Activated naive CD4-positive, alpha-beta T cell treated with anti-CD3 and anti-CD28 coated beads for 36 hours (primary cell): Measurements from ENCODE around the gene CDK5R1. TPM values are rescaled to one million over a fixed set of nuclear protein-coding genes. Genes with fewer than 3 reads are reported as not detected.
"Not testable (repeated sequence)": the region's sequence is repeated elsewhere in the genome, so short reads cannot be mapped to it uniquely, and the experiment has no call there.

Source experiments
- CTCF ChIA-PET: fragments of 350-600 bp; sonication (Branson Sonifier 250); formaldehyde crosslinking; loops from one replicate; lab custom pipeline; 2021; ENCODE audit warnings: antibody characterized with exemption; lab: Charles Lee
- DNase-seq: peaks from one replicate; pipeline ENCODE4 v3.0.0-alpha.2; 2020
- H3K27ac Mint-ChIP-seq: one replicate; pipeline ENCODE4 v1.8.0; 2021; ENCODE audit warnings: mild to moderate bottlenecking, mixed read lengths
- H3K27me3 Mint-ChIP-seq: one replicate; pipeline ENCODE4 v1.8.0; 2021; ENCODE audit warnings: low read depth, mixed read lengths
- H3K36me3 Mint-ChIP-seq: one replicate; pipeline ENCODE4 v1.8.0; 2021; ENCODE audit warnings: low read depth, mixed read lengths
- H3K4me1 Mint-ChIP-seq: one replicate; pipeline ENCODE4 v1.8.0; 2021; ENCODE audit warnings: low read depth, mixed read lengths
- H3K4me3 Mint-ChIP-seq: one replicate; pipeline ENCODE4 v1.8.0; 2021; ENCODE audit warnings: mild to moderate bottlenecking, moderate library complexity, mixed read lengths
- H3K9me3 Mint-ChIP-seq: one replicate; pipeline ENCODE4 v1.8.0; 2021; ENCODE audit warnings: mixed read lengths
- intact Hi-C: fragments of 100-400 bp; cut with micrococcal nuclease; formaldehyde crosslinking; loops from one replicate; pipeline ENCODE4 v1.15.1; 2023
- total RNA-seq, 2 experiments: library from RNA; stranded (reverse); gene quantifications; one replicate each; pipeline ENCODE4 v1.2.3, GENCODE V29; 2021

The CDK5R1 gene
- total RNA-seq, 2 experiments from 2014 or later: 50.6 to 52.1 TPM

GRCh38 chr17:32520737-32521404, 34.1 kb downstream of the CDK5R1 start:
- Mint-ChIP-seq H3K27ac (peak overlapping the region; percentile 92), H3K27me3 (no peaks in the 10 kb centered on the region), H3K4me1 (peaks cover 84% of the 10 kb centered on the region), H3K9me3 (no peaks in the 10 kb centered on the region), H3K4me3 (peak overlapping the region; percentile 71), H3K36me3 (peaks cover 3% of the 10 kb centered on the region)
- CTCF ChIA-PET: interaction anchor here (4.4 kb wide), 1 partner anchor 32 kb away, joined by 22 read pairs; the partner anchor contains the start of gene CDK5R1
- DNase-seq: no peak
- intact Hi-C loops: loop anchor here (5.0 kb wide), 1 partner anchor 1199 kb away; the partner anchor contains the start of gene EVI2A

- no peaks in the 10 kb centered on the region for H3K27me3 Mint-ChIP-seq
- peak overlapping the region; percentile 99 for H3K27ac Mint-ChIP-seq
- H3K36me3 Mint-ChIP-seq: peaks cover 3% of the 10 kb centered on the region
- peak overlapping the region; percentile 11 for H3K4me3 Mint-ChIP-seq
- CTCF ChIA-PET: interaction anchor here (0.9 to 1.5 kb wide), 7 partner anchors 16 to 136 kb away, joined by 3 to 4 read pairs (median 3); no protein-coding TSS in a partner anchor
- DNase-seq: peak; percentile 85
- H3K4me1 Mint-ChIP-seq: peaks cover 68% of the 10 kb centered on the region
- no peaks in the 10 kb centered on the region for H3K9me3 Mint-ChIP-seq
- intact Hi-C loops: loop anchor here (1.0 to 5.0 kb wide), 5 partner anchors 8 to 1201 kb away; partner anchors contain the start of genes EVI2A and PSMD11
Measured at GRCh38 chr17:32523017-32523680, 36.4 kb downstream of the CDK5R1 start.

- Mint-ChIP-seq H3K27ac (peak overlapping the region; percentile 99), H3K4me3 (peak overlapping the region; percentile 42), H3K9me3 (no peaks in the 10 kb centered on the region), H3K4me1 (peaks cover 68% of the 10 kb centered on the region), H3K27me3 (no peaks in the 10 kb centered on the region), H3K36me3 (peaks cover under 1% of the 10 kb centered on the region)
- intact Hi-C loops: loop anchor here (1.0 to 5.0 kb wide), 10 partner anchors 9 to 1202 kb away; partner anchors contain the start of genes EVI2A, MYO1D and PSMD11
- peak; percentile 68 for DNase-seq
- CTCF ChIA-PET: interaction anchor here (0.6 to 1.8 kb wide), 13 partner anchors 10 to 135 kb away, joined by 3 to 6 read pairs (median 4); partner anchors contain the start of gene CDK5R1
Measured at GRCh38 chr17:32523827-32524552, 37.2 kb downstream of the CDK5R1 start.

GRCh38 chr17:32524553-32524880, 37.7 kb downstream of the CDK5R1 start:
- peak overlapping the region; percentile 99 for H3K27ac Mint-ChIP-seq
- peak overlapping the region; percentile 42 for H3K4me3 Mint-ChIP-seq
- peaks cover 68% of the 10 kb centered on the region for H3K4me1 Mint-ChIP-seq
- DNase-seq, H3K27me3 Mint-ChIP-seq, H3K9me3 Mint-ChIP-seq, H3K36me3 Mint-ChIP-seq: not testable (repeated sequence)
- CTCF ChIA-PET: interaction anchor here (0.6 to 1.8 kb wide), 11 partner anchors 9 to 353 kb away, joined by 3 to 6 read pairs (median 4); partner anchors contain the start of gene CDK5R1
- intact Hi-C loops: loop anchor here (1.0 to 5.0 kb wide), 6 partner anchors 33 to 1202 kb away; partner anchors contain the start of genes EVI2A and MYO1D

GRCh38 chr17:32525122-32525521, 38.3 kb downstream of the CDK5R1 start:
- intact Hi-C loops: loop anchor here (2.0 kb wide), 2 partner anchors 64 to 352 kb away; partner anchors contain the start of gene MYO1D
- peaks cover 63% of the 10 kb centered on the region for H3K4me1 Mint-ChIP-seq
- H3K27me3 Mint-ChIP-seq: no peaks in the 10 kb centered on the region
- no peak overlapping the region for H3K4me3 Mint-ChIP-seq
- H3K36me3 Mint-ChIP-seq: no peaks in the 10 kb centered on the region
- no peak for DNase-seq
- CTCF ChIA-PET: interaction anchor here (0.6 to 1.8 kb wide), 6 partner anchors 13 to 353 kb away, joined by 3 to 6 read pairs (median 4); partner anchors contain the start of gene CDK5R1
- H3K27ac Mint-ChIP-seq: peak overlapping the region; percentile 99
- H3K9me3 Mint-ChIP-seq: no peaks in the 10 kb centered on the region

GRCh38 chr17:32527146-32527545, 40.4 kb downstream of the CDK5R1 start:
- no peak overlapping the region for H3K27ac Mint-ChIP-seq
- no peak overlapping the region for H3K4me3 Mint-ChIP-seq
- H3K9me3 Mint-ChIP-seq: no peaks in the 10 kb centered on the region
- H3K27me3 Mint-ChIP-seq: no peaks in the 10 kb centered on the region
- CTCF ChIA-PET: interaction anchor here (1.4 to 1.6 kb wide), 3 partner anchors 10 to 40 kb away, joined by 3 to 6 read pairs (median 4); partner anchors contain the start of gene CDK5R1
- DNase-seq: no peak
- intact Hi-C loops: no loop called here
- H3K36me3 Mint-ChIP-seq: no peaks in the 10 kb centered on the region
- peaks cover 51% of the 10 kb centered on the region for H3K4me1 Mint-ChIP-seq

GRCh38 chr17:32528825-32529224, 42.0 kb downstream of the CDK5R1 start:
- H3K4me3 Mint-ChIP-seq: no peak overlapping the region
- no peaks in the 10 kb centered on the region for H3K9me3 Mint-ChIP-seq
- no peaks in the 10 kb centered on the region for H3K27me3 Mint-ChIP-seq
- CTCF ChIA-PET: interaction anchor here (1.0 to 1.6 kb wide), 3 partner anchors 13 to 41 kb away, joined by 3 to 6 read pairs (median 3); partner anchors contain the start of gene CDK5R1
- DNase-seq: no peak
- intact Hi-C loops: no loop called here
- H3K4me1 Mint-ChIP-seq: peaks cover 42% of the 10 kb centered on the region
- no peak overlapping the region for H3K27ac Mint-ChIP-seq
- no peaks in the 10 kb centered on the region for H3K36me3 Mint-ChIP-seq

- CTCF ChIA-PET: interaction anchor here (1.0 kb wide), 2 partner anchors 38 to 46 kb away, joined by 3 read pairs; no protein-coding TSS in a partner anchor
- no peaks in the 10 kb centered on the region for H3K27me3 Mint-ChIP-seq
- peaks cover 34% of the 10 kb centered on the region for H3K4me1 Mint-ChIP-seq
- H3K4me3 Mint-ChIP-seq: no peak overlapping the region
- no peak overlapping the region for H3K27ac Mint-ChIP-seq
- H3K9me3 Mint-ChIP-seq: no peaks in the 10 kb centered on the region
- intact Hi-C loops: no loop called here
- no peak for DNase-seq
- H3K36me3 Mint-ChIP-seq: no peaks in the 10 kb centered on the region
Measured at GRCh38 chr17:32529604-32530003, 42.8 kb downstream of the CDK5R1 start.

- peak; percentile 25 for DNase-seq
- no peaks in the 10 kb centered on the region for H3K9me3 Mint-ChIP-seq
- H3K27ac Mint-ChIP-seq: no peak overlapping the region
- intact Hi-C loops: no loop called here
- no peaks in the 10 kb centered on the region for H3K36me3 Mint-ChIP-seq
- peaks cover 19% of the 10 kb centered on the region for H3K4me1 Mint-ChIP-seq
- H3K27me3 Mint-ChIP-seq: no peaks in the 10 kb centered on the region
- H3K4me3 Mint-ChIP-seq: no peak overlapping the region
- CTCF ChIA-PET: interaction anchor here (0.7 to 2.0 kb wide), 4 partner anchors 9 to 126 kb away, joined by 3 to 6 read pairs (median 3); no protein-coding TSS in a partner anchor
Measured at GRCh38 chr17:32533296-32533695, 46.5 kb downstream of the CDK5R1 start.

- CTCF ChIA-PET: interaction anchor here (0.6 kb wide), 1 partner anchor 13 kb away, joined by 6 read pairs; no protein-coding TSS in a partner anchor
- no peaks in the 10 kb centered on the region for H3K9me3 Mint-ChIP-seq
- H3K4me1 Mint-ChIP-seq: peaks cover 8% of the 10 kb centered on the region
- DNase-seq: no peak
- H3K4me3 Mint-ChIP-seq: no peak overlapping the region
- H3K27ac Mint-ChIP-seq: no peak overlapping the region
- no peaks in the 10 kb centered on the region for H3K27me3 Mint-ChIP-seq
- H3K36me3 Mint-ChIP-seq: no peaks in the 10 kb centered on the region
- intact Hi-C loops: no loop called here
Measured at GRCh38 chr17:32536736-32537643, 50.2 kb downstream of the CDK5R1 start.
